ENCODE measurements around the gene WLS.

WLS gene

DNA sequence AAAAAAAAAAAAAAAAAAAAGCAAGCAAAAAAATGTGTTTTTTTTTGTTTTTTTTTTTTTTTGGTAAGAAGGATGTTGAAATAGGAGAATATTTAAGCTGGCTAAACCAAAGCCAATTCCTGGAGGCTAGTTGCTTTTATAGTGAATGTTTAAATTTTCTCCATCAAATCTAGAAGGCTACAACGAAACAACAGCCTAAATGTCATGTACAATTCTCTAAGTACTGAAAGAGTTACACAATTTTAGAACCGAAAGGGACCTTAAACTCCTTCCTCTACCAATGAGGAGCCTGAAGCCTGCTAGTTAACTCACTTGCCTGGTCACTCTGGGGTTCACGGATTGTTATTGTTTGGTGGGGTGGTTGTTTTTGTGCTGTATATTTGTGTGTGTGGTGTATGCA is 3.5 kb downstream of the WLS start:
- in situ Hi-C loops (cut with MboI; ENCODE audit: low sequenced_read_pairs) = no loop called here

DNA sequence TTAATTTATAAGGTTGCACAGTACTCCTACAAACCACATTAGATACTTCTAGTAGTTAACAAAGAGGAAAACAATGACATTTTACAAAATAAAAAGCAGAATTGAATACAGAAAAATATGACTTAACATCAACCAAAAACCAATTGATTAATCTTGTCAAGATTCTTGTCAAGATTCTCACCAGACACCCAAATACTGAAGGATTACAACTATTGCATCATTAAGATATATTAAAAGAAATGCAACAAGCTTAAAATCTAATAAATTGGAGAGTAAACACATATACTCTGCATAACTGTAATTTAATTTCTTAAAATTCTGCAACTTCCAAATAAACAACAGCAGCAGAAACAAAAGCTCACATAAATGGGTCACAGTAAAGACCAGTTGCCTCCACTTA is 4.7 kb downstream of the WLS start:
- in situ Hi-C loops (cut with MboI; ENCODE audit: low sequenced_read_pairs) = no loop called here

DNA sequence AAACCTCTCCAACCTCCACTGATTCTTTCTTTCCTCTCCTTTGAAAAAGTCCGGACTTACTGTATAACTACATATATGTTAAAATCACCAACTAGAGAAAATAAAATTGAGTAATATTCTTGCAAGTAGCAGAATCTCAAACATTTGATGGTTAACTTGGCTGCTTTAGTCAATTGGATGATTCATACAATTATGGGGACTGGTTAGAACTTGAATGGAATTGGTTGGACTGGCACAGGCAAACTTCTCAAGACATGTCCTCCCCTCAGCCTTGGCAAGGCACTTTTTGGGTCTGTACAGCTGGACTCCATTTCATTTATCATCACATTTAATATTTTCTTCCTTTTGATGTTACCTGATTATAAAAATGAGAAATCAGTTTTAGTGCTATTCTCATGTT is 6.5 kb downstream of the WLS start:
- in situ Hi-C loops (cut with MboI; ENCODE audit: low sequenced_read_pairs) = no loop called here

DNA sequence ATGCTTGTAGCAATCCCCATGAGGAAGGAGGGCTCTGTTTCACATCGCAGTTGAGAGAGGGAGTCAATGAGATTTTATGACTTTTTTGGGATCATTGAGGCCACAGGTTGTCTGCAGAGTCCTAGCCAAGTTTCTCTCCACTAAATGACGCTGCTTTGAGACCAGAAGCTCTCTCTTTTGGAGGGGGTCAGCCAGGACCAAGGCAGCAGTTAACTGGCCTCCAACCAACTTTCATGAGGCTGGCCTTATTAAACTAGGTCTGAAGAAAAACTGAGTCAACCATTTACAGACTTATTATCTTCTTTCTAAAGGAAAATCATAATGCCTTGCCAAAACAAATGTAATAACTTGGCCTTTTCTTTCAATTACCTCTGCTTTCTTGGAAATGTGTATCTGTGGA is 8.6 kb downstream of the WLS start:
- in situ Hi-C loops (cut with MboI; ENCODE audit: low sequenced_read_pairs) = no loop called here

DNA sequence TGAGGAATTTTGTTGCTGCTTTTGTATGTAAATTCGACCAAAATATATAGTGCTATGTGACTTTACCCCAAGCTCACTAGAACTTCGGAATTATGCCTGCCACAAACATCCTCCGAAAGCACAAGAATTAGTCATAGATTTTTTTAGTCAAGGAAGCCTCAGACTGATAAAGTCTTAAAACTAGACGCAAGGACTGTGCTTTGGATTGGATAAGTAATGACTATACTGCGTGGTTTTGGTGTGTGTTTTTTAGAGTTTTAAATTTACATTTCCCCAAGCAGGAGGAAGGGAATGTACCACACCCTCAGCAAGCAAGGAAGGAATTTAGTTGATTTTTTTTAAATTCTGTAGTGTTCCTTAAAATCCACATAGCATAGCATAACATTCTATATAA is 10.3 kb downstream of the WLS start:
- in situ Hi-C loops (cut with MboI; ENCODE audit: low sequenced_read_pairs) = no loop called here

DNA sequence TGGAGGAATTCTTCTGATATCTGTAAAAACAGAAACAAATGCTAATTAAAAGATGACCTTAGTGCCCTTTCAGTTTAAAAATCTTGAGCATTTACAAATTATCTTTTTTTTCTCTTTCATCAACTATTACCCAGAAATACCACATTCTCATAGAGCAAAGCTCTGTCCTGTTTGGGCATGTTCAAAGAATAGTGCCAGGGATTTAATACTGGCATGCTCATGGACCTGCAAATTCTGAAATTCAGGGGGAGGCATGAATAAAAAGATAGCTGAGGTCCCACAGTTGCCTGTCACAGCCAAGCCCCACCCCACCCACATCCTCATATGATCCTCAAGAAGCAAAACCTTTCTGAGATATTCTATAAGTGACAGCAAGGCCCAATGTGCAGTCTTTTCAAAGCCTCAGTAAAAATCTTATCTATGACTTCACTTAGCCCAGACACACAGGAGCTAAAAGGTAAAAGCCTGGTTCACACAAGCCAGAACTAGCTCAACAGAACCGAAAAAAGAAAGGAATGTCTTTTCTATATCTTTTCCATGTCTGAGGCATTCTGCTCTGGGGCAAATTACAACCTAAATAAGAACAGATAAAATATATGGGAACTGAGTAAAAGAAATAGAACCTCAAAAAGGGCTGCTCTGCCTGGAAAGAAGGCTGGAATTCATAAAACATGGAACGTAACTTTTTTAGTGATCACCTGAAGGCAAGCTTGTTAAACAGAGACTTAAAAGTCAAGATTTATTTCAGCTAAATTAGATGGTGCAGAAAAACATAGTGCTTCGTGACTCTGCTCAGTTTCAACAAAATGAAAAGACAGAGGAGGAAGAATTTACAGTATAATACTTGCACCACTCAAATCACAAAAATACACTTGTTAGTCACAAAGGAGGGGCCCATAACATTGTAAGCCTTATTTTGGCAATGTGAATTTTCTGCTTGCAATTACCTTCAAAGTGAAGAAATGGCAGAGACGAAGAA is 11.0 kb downstream of the WLS start:
- in situ Hi-C loops (cut with MboI; ENCODE audit: low sequenced_read_pairs) = no loop called here

DNA sequence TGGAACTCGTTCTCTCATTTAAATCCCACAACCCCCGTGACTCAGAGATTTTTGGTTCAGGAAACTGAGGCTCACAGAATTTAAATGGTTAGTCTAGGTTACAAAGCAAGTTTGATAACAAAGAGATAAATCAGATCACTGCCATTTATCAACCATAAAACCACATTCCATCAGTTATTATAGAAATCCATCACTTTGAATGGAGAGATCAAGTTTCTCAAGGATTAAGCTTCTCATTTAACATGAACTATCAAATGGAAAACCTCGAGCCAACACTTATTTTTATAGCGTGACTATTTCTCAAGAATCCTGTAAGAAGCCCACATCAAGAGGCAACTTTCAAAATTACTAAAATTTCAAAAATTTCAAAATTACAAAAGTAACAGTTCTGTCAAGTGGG is 11.9 kb downstream of the WLS start:
- in situ Hi-C loops (cut with MboI; ENCODE audit: low sequenced_read_pairs) = no loop called here

DNA sequence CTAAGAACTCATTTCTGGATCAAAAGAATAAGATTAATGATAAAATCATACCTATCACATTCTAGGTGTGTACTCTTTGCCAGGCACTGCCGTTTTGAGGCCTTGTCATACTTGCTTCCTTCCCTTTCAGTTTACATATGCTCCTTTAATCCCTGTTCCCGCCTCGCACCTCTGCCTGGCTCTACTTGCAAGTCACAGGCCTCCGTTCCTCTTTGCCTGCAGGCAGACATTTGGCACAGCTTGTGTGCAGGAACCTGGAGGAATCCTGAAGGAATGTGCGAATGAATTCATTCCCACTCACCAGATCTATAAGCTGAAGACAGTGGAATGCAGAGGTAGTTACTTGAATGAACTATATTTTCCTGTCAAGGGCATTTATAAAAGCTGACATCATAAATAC is 13.8 kb downstream of the WLS start:
- in situ Hi-C loops (cut with MboI; ENCODE audit: low sequenced_read_pairs) = no loop called here

DNA sequence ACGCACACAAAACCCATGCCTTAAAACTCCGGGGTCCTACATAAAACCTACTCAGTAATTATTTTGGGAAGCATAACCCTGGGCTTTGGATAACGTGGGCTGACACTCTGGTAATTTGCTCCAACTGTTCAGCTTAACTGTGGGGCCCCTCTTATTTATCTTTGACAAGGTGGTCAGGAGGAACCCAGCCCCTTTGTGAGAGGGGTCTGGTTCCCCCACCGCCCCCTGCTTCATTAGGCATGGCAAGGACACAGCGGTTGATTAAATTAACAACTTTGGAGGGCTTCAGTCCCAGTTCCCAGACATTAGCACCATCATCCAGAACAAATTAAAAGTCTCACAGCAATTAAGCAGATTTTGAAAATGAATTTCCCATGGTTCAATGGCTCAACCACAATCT is 14.7 kb downstream of the WLS start:
- in situ Hi-C loops (cut with MboI; ENCODE audit: low sequenced_read_pairs) = no loop called here

DNA sequence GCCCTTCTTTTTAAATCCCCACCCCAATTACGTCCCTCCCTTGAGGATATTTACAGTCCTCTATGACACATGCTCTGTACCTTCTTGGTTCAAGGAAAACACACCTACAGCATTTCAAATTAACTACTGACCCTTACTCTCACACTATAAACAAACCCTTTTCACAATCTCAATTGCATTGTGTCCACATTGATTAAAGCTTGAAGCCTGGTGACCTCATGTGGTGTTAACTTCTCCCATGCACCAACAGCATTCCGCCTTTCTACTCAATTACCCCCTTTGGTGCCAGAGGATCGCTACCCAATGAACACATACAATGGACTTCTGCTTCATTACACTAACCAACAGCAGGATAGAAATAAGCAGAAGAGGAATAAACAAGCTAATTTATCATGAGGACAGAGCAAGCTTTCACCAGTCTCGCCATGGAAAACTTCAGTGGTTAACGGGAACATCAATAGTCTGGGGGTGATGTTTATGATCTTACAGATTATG is 15.2 kb downstream of the WLS start:
- in situ Hi-C loops (cut with MboI; ENCODE audit: low sequenced_read_pairs) = no loop called here

DNA sequence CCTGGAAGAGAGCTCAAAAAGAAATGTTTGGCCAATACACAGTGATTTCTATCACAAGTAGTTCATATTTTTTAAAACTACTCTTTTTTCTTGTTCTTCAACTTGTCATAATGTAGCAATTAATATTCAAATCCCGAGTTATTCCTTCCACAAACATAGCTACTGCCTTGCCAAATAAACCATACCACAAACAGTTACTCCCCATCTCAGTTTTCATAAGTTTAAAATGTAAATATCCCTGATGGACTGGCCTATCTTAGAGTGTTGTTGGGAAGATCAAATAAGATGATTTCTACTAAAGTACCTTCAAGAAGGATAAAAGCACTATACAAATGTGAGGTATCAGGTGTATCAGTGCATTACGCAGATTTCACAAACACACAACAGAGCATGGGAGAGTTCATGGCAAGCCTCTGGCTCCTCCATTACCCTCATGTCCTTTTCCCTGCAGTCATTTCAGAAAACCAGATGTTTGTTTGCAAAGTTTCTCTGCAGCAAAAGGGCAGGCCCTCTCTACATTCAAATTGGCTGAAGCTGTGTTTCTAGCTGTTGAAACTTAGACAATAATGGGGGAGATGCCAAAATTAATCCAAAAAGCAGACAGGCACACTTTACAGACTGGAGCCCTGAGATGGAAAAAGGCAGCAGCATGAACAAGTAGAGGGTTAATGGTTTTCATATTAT is 16.1 kb downstream of the WLS start:
- in situ Hi-C loops (cut with MboI; ENCODE audit: low sequenced_read_pairs) = no loop called here

DNA sequence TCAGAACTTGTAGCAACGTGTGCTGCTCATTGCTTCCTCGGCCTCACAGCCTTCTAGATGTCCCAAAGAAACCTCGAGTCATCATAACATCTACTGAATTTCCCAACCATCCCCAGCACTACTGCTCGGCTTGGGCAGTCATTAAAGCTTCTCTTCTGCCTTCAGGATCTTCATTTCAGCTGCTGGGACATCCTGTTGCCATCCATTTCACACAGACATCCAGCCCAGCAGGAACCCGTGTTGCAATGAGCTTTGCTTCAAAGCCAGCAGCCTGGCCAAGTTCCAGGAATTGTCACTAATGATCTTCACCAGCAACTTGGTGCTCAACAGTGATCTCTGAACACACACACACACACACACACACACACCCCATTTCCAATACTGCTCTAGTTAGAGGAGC is 18.5 kb downstream of the WLS start:
- in situ Hi-C loops (cut with MboI; ENCODE audit: low sequenced_read_pairs) = no loop called here

DNA sequence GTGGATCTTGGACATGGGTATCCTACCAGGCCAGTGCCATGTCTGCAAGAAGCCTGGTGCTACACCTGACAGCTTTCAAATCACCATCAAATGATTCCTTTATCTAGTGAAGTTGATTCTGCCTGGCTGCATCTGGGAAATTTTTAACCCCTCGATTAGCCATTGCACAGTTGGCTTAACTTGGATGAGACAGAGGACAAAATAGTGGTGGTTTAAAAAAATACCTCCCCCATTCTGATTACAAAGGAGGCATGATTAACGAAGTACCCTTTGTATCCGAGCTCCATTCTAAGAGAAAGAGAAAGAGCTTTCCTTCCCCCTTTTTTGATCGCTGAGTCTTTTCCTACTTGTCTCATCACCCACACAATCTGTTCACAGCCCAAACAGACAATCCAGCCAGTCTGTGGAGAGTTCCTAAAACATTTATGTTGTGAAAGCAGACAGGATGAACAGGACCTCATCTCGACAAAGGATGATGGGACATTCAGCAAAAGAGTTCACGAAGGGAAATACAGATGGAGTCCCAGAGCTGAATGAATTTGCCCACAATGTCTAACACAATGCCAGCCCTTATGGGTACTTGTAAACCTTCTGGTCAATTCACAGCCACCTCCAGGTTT is 20.5 kb downstream of the WLS start:
- in situ Hi-C loops (cut with MboI; ENCODE audit: low sequenced_read_pairs) = no loop called here

DNA sequence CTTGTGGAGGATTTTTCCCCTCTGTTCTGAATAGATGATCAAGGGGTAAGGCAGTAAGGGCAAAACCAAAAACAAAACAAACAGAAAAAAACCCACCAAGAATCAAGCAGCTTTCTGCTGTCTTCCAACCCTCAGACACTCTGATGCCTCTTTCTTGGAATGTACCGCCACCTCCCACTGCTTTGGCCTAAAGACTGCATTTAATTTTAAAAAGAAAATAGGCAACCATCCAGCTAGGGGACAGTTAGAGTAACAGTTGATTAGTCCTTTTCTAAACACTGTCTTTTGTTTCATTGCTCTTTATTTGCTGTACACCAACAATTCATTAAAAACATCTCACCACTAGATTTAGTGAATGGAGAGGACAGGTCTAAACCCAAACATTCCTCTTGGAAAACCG is 21.5 kb downstream of the WLS start:
- in situ Hi-C loops (cut with MboI; ENCODE audit: low sequenced_read_pairs) = no loop called here

DNA sequence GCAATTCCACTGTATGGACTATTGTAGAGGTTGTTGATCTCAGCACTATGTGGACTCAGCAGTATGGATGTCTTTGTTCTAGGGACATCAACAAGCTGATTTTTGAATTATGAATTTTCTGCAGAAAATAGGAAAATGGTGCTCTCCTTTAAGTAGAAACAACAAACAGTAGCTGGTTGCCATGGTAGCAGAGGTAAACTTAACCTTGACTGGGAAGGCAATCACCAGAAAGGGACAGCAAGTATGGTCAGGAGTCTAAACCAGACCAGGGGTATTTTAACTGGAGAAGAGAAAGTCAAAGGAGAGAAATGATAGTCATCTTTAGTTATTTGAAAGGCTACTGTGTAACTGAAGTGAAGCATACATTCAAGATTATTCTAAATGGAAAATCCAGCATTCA is 22.3 kb downstream of the WLS start:
- in situ Hi-C loops (cut with MboI; ENCODE audit: low sequenced_read_pairs) = no loop called here

DNA sequence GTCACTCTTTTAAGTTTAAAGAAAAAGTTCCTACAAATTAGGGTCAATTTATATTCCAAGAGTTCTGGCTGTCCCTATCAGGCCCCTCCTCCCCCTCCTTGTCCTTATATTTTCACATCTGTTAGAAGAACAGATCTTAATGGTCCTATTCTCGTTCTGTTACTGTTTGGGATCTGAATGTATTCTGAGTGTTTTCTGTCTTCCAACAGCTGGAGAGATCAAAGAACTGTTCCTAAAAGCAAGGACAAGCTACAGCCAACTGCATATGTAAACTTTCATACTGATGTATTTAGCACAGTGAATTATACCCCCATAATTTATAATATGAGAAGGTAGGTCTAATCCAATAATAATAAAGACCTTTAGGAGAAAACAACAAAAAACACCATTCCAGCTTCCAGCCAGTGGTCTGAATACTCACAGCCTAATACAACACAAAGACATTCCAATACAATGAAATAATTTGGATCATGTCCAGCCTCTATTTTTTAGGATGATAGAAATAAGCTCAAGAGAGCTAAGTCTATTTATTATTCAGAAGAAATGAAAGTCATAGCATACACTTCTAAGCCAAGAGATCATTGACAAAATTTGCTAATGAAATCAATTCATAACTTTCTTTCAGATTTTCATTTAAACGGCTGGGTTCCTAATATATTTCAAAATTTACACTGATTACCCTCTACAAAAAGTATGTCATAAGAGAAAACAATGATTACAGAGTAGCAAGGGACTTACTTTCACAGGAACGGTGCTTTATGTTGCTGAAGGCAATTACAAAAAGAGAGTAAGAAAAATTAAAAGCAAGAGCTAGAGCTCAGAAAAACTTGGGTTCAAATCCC is 25.3 kb downstream of the WLS start:
- in situ Hi-C loops (cut with MboI; ENCODE audit: low sequenced_read_pairs) = no loop called here

DNA sequence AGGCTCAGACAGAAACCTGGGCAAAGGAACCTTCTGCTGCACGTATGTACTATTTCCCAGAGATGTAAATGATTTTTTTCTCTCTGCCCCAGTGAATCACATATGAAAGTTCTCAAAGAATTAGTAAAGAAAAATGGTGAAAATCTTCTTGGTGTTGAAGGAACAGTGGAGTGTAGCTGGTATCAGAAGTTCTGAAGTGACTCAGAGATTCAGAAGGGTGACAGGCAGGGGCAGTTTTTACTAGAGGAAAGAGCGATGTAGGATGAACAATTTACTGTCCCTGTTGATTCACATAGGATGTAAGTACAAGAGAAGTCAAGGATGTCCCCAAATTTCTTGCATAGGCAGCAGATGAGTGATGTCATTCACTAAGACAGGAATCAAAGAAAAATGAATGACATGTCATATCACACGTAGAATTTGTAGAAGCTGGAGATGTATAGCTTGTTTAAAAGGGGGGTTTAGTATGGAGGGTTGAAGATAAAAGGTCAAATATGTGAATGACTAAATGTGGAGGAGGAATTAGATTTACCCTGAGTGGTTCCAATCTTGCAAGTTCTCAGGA is 26.4 kb downstream of the WLS start:
- in situ Hi-C loops (cut with MboI; ENCODE audit: low sequenced_read_pairs) = no loop called here

DNA sequence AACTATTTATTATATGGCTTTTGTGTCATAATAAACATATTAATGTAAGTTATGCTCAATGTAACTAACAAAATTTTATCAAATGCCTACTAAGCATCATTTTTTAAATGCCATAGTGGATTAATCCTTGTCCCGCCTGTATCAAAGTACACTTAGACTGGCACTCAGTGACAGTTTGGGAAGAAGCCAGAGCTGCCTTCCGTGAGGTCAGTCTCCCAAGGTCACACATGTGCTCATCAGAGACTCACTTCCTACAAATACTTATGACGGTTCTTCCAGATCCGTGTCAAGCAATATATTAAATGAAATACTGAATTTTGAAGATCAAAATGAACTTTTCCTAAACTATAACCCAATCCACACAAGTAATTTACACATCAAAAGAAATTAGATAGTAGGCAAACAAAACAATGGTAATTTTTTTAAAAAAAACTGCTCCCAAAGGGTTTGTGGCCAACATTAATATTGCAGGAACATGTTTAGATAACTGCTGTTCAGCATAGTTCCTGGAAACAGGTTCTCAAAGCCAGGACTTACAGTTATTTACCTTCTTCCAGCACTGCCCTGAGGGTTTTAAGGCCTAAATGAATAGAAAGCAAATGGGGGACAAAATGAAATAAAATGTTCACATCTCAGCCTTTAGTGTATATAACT is 27.2 kb downstream of the WLS start:
- in situ Hi-C loops (cut with MboI; ENCODE audit: low sequenced_read_pairs) = no loop called here

DNA sequence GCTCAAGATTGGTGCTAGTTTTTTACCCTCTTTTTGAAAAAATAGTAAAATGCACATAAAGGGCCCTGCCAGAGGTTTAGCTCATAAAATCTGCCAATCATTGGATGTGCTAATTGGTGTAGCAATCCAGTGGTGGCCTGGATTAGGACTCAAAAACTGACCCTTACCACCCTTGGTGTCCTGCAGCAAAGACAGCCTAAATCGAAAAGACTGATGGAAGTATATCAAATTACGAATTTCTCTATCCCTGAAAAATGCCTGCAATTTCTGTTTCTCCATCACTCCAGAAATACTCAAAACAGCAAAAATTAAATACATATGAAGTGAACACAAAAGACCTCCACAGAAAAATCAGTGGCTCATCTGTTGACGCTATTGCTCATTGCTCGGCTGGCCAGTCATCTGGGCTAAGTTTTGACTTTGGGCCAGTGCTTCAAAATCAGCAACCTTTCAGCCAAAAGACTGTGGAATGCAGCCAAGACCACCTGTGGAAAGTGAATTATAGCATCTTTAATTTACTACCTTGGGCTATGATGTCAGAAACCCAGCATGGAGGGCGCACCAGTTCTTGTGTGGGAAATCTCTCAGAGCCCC is 30.0 kb downstream of the WLS start:
- in situ Hi-C loops (cut with MboI; ENCODE audit: low sequenced_read_pairs) = no loop called here
